ENCODE measurements around the gene TGFB2.

GRCh38 chr1:218481116-218481775 lies 136.1 kb downstream of the TGFB2 start:
- no peak for TF ChIP-seq CTCF (IDR thresholded peaks at IDR 0.05; ENCODE audit: borderline replicate concordance, extremely low read depth, low read length, poor library complexity, severe bottlenecking)
- TF ChIP-seq EZH2 (IDR thresholded peaks at IDR 0.05; ENCODE audit: borderline replicate concordance, low read depth, low read length, severe bottlenecking), result no peak

Measured in DND-41 (cell line).